Panc1 (cell line): ENCODE results near the gene CASP10. TPM values are rescaled to one million over a fixed set of nuclear protein-coding genes. Genes with fewer than 3 reads are reported as not detected.

Source experiments
- ATAC-seq: fragments of 200-7000 bp; cut with Tn5 transposase; 2 replicates; pipeline ENCODE4 v1.9.1; 2020; ENCODE audit warnings: mild to moderate bottlenecking, moderate library complexity
- BruUV-seq: library from RNA; stranded (reverse); fragments of 400-500 nt; replicated peaks from 2 replicates; lab custom pipeline; 2021; lab: Mats Ljungman, UMichigan
- CTCF ChIA-PET: fragments of 300-600 bp; sonication (Branson Sonifier 250); formaldehyde crosslinking; loops from one replicate; lab custom pipeline; 2022; ENCODE audit warnings: antibody characterized with exemption; lab: Charles Lee
- POLR2A ChIA-PET: fragments of 300-600 bp; sonication (Branson Sonifier 250); formaldehyde crosslinking; loops from one replicate; lab custom pipeline; 2022; ENCODE audit warnings: antibody characterized with exemption; lab: Charles Lee
- DNase-seq: peaks from one replicate; pipeline ENCODE4 v3.0.0-alpha.2; 2010; ENCODE audit warnings: low read depth, low spot score
- H3K27ac ChIP-seq: 2 replicates; pipeline ENCODE4 v1.5.1; 2011; ENCODE audit warnings: mild to moderate bottlenecking, low read length, inconsistent platforms
- H3K27me3 ChIP-seq: fragments of 200-500 bp; sonication (Bioruptor generic); 2 replicates; pipeline ENCODE4 v1.6.0; 2014; ENCODE audit warnings: low read length, inconsistent platforms; ENCODE audit not compliant: control insufficient read depth, insufficient read depth
- H3K36me3 ChIP-seq: fragments of 200-500 bp; sonication (Bioruptor generic); 2 replicates; pipeline ENCODE4 v1.5.1; 2014; ENCODE audit warnings: inconsistent platforms, mild to moderate bottlenecking, low read length, moderate library complexity; ENCODE audit not compliant: control insufficient read depth, insufficient read depth
- H3K4me1 ChIP-seq: 2 replicates; pipeline ENCODE4 v1.5.1; 2011; ENCODE audit warnings: inconsistent platforms, mild to moderate bottlenecking, low read length, moderate library complexity; ENCODE audit not compliant: control insufficient read depth, insufficient read depth
- H3K4me3 ChIP-seq, 2 experiments: 2 replicates each; pipeline ENCODE4 v1.5.1; 2011 to 2012; ENCODE audit warnings: low read depth in 2 of 2, low read length in 2 of 2, mild to moderate bottlenecking in 2 of 2, inconsistent platforms in 1 of 2, moderate library complexity in 1 of 2
- H3K9me3 ChIP-seq: fragments of 200-500 bp; sonication (Bioruptor generic); 2 replicates; pipeline ENCODE4 v1.5.1; 2014; ENCODE audit warnings: low read depth, mild to moderate bottlenecking, inconsistent platforms, low read length, moderate library complexity; ENCODE audit not compliant: control insufficient read depth, insufficient read depth
- POLR2AphosphoS5 ChIP-seq: IDR thresholded peaks from 2 replicates; pipeline ENCODE4 v1.6.1; 2012; ENCODE audit warnings: mild to moderate bottlenecking, low read depth, low read length, moderate library complexity
- SIN3A ChIP-seq: IDR thresholded peaks from 2 replicates; pipeline ENCODE4 v1.6.1; 2012; ENCODE audit warnings: low read depth, mild to moderate bottlenecking, low read length, moderate library complexity, borderline replicate concordance; ENCODE audit not compliant: insufficient read depth
- TCF7L2 ChIP-seq: IDR thresholded peaks from 2 replicates; pipeline ENCODE4 v1.6.1; 2011; ENCODE audit warnings: mild to moderate bottlenecking, low read depth, low read length, inconsistent platforms
- in situ Hi-C: cut with HindIII; loops from 2 replicates; pipeline ENCODE4 v1.10.0; 2016; ENCODE audit warnings: low sequenced_read_pairs, low pct_unique_long_range_greater_than_20kb
- intact Hi-C: fragments of 100-400 bp; cut with micrococcal nuclease; formaldehyde crosslinking; loops from one replicate; pipeline ENCODE4 v1.10.0; 2022; ENCODE audit not compliant: unreplicated experiment
- total RNA-seq: library from RNA; stranded (reverse); gene quantifications from one replicate; pipeline ENCODE4 v1.2.1, GENCODE V29; 2021; ENCODE audit not compliant: unreplicated experiment
- TF ChIP-seq, protein P1 (sequence below), 2 experiments: IDR thresholded peaks; 2 replicates each; pipeline ENCODE4 v1.6.1; 2011 to 2012; ENCODE audit warnings: low read depth in 2 of 2, control low read depth in 1 of 2, low read length in 1 of 2, mild to moderate bottlenecking in 1 of 2, moderate library complexity in 1 of 2; ENCODE audit not compliant: insufficient read depth in 1 of 2
- TF ChIP-seq, protein P2 (sequence below): fragments of 450-650 bp; IDR thresholded peaks from 2 replicates; pipeline ENCODE4 v1.5.1; 2017; ENCODE audit warnings: mild to moderate bottlenecking

Gene CASP10
- total RNA-seq, 1 experiment from 2014 or later, result 0.87 TPM

DNA sequence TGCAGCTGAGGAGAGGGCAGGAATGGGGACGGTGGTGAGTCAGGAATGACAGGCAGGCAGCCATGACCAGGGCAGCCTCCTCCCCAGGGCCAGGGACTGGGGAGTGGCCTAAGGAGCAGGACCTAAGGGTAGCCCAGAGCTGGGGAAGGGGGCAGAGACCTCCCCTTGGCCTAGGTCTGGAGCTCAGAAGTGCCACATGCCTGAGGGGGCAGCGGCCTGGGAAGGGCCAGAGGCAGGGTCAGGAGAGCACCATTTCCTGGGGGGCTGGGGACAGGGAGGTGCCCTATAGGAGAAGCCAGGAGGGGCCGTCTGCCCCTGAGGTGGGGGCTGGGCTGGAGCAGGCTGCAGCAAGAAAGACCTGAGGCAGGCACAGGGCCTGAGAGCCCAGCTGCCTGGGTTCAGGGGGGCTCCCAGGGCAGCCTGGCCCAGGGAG, 46.0 kb upstream of the CASP10 start:
- intact Hi-C loops (no loop called here), in situ Hi-C loops (no loop called here)
- Histone ChIP-seq H3K4me1 (no peaks in the 10 kb centered on the region), H3K27ac (no peak overlapping the region), H3K4me3 (no peak overlapping the region), H3K36me3 (peaks cover 4% of the 10 kb centered on the region), H3K27me3 (no peaks in the 10 kb centered on the region), H3K9me3 (no peaks in the 10 kb centered on the region)
- ChIA-PET POLR2A (no interaction called here), CTCF (no interaction called here)
- BruUV-seq, result no TSS peak
- TF ChIP-seq, protein P1, sequence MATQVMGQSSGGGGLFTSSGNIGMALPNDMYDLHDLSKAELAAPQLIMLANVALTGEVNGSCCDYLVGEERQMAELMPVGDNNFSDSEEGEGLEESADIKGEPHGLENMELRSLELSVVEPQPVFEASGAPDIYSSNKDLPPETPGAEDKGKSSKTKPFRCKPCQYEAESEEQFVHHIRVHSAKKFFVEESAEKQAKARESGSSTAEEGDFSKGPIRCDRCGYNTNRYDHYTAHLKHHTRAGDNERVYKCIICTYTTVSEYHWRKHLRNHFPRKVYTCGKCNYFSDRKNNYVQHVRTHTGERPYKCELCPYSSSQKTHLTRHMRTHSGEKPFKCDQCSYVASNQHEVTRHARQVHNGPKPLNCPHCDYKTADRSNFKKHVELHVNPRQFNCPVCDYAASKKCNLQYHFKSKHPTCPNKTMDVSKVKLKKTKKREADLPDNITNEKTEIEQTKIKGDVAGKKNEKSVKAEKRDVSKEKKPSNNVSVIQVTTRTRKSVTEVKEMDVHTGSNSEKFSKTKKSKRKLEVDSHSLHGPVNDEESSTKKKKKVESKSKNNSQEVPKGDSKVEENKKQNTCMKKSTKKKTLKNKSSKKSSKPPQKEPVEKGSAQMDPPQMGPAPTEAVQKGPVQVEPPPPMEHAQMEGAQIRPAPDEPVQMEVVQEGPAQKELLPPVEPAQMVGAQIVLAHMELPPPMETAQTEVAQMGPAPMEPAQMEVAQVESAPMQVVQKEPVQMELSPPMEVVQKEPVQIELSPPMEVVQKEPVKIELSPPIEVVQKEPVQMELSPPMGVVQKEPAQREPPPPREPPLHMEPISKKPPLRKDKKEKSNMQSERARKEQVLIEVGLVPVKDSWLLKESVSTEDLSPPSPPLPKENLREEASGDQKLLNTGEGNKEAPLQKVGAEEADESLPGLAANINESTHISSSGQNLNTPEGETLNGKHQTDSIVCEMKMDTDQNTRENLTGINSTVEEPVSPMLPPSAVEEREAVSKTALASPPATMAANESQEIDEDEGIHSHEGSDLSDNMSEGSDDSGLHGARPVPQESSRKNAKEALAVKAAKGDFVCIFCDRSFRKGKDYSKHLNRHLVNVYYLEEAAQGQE (IDR thresholded peaks at IDR 0.05; ENCODE audit: insufficient read depth in 1 of 2, low read depth in 2 of 2, low read length in 1 of 2), result no peak
- TF ChIP-seq SIN3A, result no peak
- TF ChIP-seq, protein P2, sequence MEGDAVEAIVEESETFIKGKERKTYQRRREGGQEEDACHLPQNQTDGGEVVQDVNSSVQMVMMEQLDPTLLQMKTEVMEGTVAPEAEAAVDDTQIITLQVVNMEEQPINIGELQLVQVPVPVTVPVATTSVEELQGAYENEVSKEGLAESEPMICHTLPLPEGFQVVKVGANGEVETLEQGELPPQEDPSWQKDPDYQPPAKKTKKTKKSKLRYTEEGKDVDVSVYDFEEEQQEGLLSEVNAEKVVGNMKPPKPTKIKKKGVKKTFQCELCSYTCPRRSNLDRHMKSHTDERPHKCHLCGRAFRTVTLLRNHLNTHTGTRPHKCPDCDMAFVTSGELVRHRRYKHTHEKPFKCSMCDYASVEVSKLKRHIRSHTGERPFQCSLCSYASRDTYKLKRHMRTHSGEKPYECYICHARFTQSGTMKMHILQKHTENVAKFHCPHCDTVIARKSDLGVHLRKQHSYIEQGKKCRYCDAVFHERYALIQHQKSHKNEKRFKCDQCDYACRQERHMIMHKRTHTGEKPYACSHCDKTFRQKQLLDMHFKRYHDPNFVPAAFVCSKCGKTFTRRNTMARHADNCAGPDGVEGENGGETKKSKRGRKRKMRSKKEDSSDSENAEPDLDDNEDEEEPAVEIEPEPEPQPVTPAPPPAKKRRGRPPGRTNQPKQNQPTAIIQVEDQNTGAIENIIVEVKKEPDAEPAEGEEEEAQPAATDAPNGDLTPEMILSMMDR, result no peak
- TF ChIP-seq TCF7L2, result no peak
- no peak for TF ChIP-seq POLR2AphosphoS5
- ATAC-seq, result no peak
- no peak for DNase-seq

DNA sequence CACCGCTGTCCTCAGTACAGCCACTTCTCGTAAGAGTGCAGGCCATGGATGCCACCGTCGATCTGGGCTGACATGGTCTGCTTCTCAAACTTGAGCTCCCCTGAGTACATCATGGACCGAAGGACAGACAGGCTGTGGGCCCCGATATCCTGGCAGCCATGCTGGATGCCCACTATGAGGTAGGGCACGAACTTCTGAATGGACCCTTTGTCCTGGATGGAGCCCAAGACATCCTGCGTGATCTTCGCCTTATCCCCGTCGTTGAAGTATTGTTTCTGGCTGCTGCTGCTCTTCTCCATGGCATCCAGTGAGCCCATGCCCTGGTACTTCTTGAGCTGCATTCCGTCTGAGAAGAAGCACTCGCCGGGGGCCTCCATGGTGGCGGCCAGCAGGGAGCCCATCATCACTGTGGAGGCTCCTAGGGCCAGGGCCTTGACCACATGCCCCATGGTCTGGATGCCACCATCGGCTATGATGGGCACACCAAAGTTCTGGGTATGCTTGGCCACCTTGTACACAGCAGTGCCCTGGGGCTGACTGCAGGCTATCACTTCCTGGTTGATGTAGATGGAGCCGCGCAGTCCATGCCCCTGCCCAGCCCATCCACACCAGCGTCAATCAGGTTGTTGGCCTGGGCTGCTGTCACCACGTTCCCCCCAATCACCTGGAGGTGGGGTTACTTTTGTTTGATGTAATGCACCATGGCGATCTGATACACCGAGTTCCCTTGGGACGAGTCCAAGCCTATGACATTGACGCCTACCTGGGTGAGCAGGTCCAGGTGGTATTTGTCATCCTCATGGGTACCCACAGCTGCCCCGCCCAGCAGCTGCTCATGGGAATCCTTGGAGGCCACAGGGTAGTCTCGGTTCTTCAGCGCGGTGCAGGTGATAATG, 45.2 kb upstream of the CASP10 start:
- ChIA-PET POLR2A (no interaction called here), CTCF (no interaction called here)
- in situ Hi-C loops, result no loop called here
- Histone ChIP-seq H3K9me3 (no peaks in the 10 kb centered on the region), H3K36me3 (peaks cover 4% of the 10 kb centered on the region), H3K4me3 (no peak overlapping the region), H3K27me3 (no peaks in the 10 kb centered on the region), H3K4me1 (no peaks in the 10 kb centered on the region), H3K27ac (no peak overlapping the region)
- ATAC-seq, result no peak
- no peak for TF ChIP-seq POLR2AphosphoS5
- no peak for TF ChIP-seq TCF7L2
- intact Hi-C loops, result no loop called here
- DNase-seq, result no peak
- BruUV-seq, result no TSS peak

DNA sequence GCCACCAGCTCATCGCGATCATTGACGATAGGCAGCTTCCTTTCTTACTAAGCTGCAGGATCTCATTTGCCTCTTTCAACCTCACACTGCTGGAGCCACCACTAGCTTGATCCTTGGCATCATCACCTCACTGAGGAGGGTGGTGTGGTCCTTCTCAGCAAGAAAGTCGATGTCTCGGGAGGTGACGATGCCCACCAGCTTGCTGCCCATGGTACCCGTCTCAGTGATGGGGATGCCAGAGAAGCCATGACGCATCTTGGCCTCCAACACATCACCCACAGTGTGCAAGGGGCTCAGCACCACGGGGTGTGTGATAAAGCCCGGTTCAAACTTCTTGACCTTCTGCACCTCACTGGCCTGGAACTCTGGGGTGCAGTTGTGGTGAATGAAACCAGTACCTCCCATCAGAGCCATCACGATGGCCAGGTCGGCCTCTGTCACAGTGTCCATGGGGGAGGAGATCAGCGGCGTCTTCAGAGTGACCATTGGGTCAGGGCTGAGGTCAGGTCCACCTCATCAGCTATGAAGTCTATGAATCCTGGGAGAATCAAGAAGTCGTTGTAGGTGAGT, 44.5 kb upstream of the CASP10 start:
- in situ Hi-C loops (no loop called here), intact Hi-C loops (no loop called here)
- ChIA-PET POLR2A (no interaction called here), CTCF (no interaction called here)
- H3K36me3 ChIP-seq, result peaks cover 4% of the 10 kb centered on the region
- no peaks in the 10 kb centered on the region for H3K9me3 ChIP-seq
- no peak overlapping the region for H3K4me3 ChIP-seq
- no peak overlapping the region for H3K27ac ChIP-seq
- TF ChIP-seq POLR2AphosphoS5 (no peak), SIN3A (no peak), TCF7L2 (no peak)
- TF ChIP-seq, protein P2, result no peak
- TF ChIP-seq, protein P1 (IDR thresholded peaks at IDR 0.05; ENCODE audit: insufficient read depth in 1 of 2, low read depth in 2 of 2, low read length in 1 of 2), result no peak
- no peak for DNase-seq
- no peaks in the 10 kb centered on the region for H3K27me3 ChIP-seq
- no peak for ATAC-seq
- H3K4me1 ChIP-seq, result no peaks in the 10 kb centered on the region
- BruUV-seq, result no TSS peak
